Fibroblast of the aortic adventitia (primary cell): Measurements from ENCODE around the gene MYOF. TPM values are rescaled to one million over a fixed set of nuclear protein-coding genes. Genes with fewer than 3 reads are reported as not detected.
A peak's percentile ranks its signal among the peaks of the same experiment; 100 is the strongest.

Experiments used
- DNase-seq: peaks from one replicate; pipeline ENCODE4 v3.0.0-alpha.2; 2010; ENCODE audit warnings: low read depth
- H3K4me3 ChIP-seq: 2 replicates; pipeline ENCODE4 v1.5.1; 2011; ENCODE audit warnings: low read depth, mild to moderate bottlenecking, control low read depth, low read length, moderate library complexity
- total RNA-seq: library from RNA; depleted of rRNA; stranded (reverse); fragments of >200 nt; gene quantifications from 2 replicates; pipeline ENCODE4 v1.2.3, GENCODE V29; 2012; ENCODE audit warnings: low replicate concordance
- TF ChIP-seq, protein P1 (sequence below): IDR thresholded peaks from 2 replicates; pipeline ENCODE4 v1.5.1; 2011; ENCODE audit warnings: mild to moderate bottlenecking, low read length, control low read depth, inconsistent platforms; ENCODE audit not compliant: insufficient read depth

The MYOF gene
- total RNA-seq, 1 donor = 381 TPM

DNA sequence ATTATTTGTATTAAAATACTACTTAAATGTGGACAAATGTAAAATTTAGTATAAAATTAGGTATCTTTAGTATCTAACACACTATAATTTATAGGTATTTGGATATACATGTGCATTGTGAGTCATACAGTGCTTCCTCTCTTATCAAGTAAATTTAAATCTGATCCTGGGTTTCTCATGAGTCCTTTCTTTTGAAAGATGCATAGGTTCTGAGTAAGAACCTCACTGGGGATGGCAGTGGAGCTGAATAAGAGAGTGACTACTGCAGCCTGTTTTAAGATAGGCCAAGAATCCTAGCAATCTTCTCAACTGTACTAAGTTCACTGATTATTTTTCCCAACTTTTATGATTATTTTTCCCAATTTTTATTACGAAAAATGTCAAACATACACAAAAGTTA is 30.4 kb upstream of the MYOF start:
- TF ChIP-seq, protein P1, sequence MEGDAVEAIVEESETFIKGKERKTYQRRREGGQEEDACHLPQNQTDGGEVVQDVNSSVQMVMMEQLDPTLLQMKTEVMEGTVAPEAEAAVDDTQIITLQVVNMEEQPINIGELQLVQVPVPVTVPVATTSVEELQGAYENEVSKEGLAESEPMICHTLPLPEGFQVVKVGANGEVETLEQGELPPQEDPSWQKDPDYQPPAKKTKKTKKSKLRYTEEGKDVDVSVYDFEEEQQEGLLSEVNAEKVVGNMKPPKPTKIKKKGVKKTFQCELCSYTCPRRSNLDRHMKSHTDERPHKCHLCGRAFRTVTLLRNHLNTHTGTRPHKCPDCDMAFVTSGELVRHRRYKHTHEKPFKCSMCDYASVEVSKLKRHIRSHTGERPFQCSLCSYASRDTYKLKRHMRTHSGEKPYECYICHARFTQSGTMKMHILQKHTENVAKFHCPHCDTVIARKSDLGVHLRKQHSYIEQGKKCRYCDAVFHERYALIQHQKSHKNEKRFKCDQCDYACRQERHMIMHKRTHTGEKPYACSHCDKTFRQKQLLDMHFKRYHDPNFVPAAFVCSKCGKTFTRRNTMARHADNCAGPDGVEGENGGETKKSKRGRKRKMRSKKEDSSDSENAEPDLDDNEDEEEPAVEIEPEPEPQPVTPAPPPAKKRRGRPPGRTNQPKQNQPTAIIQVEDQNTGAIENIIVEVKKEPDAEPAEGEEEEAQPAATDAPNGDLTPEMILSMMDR = no peak
- H3K4me3 ChIP-seq = no peak overlapping the region
- peak; percentile 78 for DNase-seq

- TF ChIP-seq, protein P1 = no peak
- H3K4me3 ChIP-seq = no peak overlapping the region
- no peak for DNase-seq
Observed at GRCh38 chr10:93509816-93510215, 27.7 kb upstream of the MYOF start.

GRCh38 chr10:93505075-93505474 is 22.9 kb upstream of the MYOF start:
- TF ChIP-seq, protein P1 = no peak
- H3K4me3 ChIP-seq = no peak overlapping the region
- DNase-seq = no peak

DNA sequence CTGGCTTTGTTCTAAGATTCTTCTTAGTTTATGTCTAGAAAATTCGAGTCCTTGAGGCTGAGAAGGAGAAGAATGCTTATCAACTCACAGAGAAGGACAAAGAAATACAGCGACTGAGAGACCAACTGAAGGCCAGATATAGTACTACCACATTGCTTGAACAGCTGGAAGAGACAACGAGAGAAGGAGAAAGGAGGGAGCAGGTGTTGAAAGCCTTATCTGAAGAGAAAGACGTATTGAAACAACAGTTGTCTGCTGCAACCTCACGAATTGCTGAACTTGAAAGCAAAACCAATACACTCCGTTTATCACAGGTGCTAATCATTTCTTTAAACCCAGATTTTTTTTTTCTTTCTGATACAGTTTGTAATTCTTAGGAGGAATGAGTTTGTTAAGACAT is 20.9 kb upstream of the MYOF start:
- DNase-seq = peak; percentile 52
- peak overlapping the region; percentile 7 for H3K4me3 ChIP-seq
- TF ChIP-seq, protein P1 = no peak

- DNase-seq = peak; percentile 47
- no peak overlapping the region for H3K4me3 ChIP-seq
- TF ChIP-seq, protein P1 = no peak
Observed at GRCh38 chr10:93501650-93502049, 19.5 kb upstream of the MYOF start.

- TF ChIP-seq, protein P1 = no peak
- no peak overlapping the region for H3K4me3 ChIP-seq
Observed at GRCh38 chr10:93498166-93498565, 16.0 kb upstream of the MYOF start.

DNA sequence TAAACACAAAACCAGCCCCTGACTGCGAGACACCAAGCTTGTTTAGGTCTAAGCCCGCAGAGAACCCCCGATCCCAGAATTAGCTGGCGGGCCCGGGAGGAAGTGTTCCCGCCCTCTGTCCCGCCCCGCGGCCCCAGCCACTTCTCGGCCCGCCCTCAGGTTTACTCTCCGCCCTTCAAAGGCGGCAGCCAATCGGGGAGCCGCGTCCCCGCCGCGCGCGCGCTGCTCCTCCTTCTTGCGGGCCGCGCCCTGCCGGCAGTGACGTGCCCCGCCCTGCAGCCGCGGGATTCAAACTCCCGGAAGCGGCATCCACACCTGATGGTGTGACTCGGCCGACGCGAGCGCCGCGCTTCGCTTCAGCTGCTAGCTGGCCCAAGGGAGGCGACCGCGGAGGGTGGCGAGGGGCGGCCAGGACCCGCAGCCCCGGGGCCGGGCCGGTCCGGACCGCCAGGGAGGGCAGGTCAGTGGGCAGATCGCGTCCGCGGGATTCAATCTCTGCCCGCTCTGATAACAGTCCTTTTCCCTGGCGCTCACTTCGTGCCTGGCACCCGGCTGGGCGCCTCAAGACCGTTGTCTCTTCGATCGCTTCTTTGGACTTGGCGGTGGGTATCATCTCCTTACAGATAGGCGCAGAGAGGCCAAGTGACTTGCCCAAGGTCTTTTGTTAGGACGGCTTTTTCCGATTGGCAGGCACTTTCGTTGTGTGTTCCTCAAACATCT is 14.3 kb upstream of the MYOF start, which contains the start of gene CEP55:
CEP55 (plus strand) TSS at position 291 of the 720 bp plus-strand sequence. CDS start 3,440 bp downstream, outside the sequence.
- H3K4me3 ChIP-seq = peak within 1 kb of the TSS; percentile 80
- TF ChIP-seq, protein P1 = no peak
- peak; percentile 85 for DNase-seq

More at GRCh38 chr10:93498166-93498565, 16.0 kb upstream of the MYOF start:
- DNase-seq = no peak
